Choroid plexus epithelial cell (primary cell): Measurements from ENCODE around the gene DGKD.
A peak's percentile ranks its signal among the peaks of the same experiment; 100 is the strongest.

Experiments
- DNase-seq: peaks from one replicate; pipeline ENCODE4 v3.0.0-alpha.2; 2010; ENCODE audit warnings: low read depth
- H3K4me3 ChIP-seq: 2 replicates; pipeline ENCODE4 v1.5.1; 2011; ENCODE audit warnings: low read depth, mild to moderate bottlenecking, control low read depth, low read length, moderate library complexity
- TF ChIP-seq, protein P1 (sequence below): conservative IDR thresholded peaks from 2 replicates; pipeline ENCODE4 v1.5.1; 2011; ENCODE audit warnings: low read depth, mild to moderate bottlenecking, control low read depth, inconsistent platforms, low read length, moderate library complexity

DGKD gene

DNA sequence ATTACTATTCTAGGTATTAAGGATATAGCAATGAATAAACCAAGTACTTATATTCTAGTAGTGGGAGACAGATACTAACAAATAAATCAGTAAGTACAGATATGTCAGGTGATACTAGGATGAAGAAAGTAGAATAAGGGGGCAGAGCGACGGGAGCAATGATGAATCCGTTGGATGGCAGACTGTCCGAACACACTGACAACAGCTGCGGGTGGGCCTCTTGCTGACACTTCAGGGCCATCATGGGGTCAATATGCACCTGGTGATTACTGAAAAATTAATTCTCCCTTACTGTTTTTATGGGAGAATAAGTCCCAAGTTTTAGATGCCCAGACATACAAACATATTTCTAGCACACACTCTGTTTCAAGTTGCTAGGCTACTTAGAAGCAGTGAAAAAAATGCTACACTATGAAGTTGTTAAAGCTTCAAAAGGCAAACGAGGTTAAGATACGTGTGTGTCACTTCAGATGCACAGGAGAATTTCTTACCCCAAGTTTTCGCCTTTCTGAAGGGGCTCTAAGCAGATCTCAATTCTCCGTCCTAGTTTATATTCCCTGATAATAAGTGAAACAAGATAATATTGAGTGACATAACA, 133.6 kb downstream of the DGKD start:
- DNase-seq: peak; percentile 51
- TF ChIP-seq, protein P1, sequence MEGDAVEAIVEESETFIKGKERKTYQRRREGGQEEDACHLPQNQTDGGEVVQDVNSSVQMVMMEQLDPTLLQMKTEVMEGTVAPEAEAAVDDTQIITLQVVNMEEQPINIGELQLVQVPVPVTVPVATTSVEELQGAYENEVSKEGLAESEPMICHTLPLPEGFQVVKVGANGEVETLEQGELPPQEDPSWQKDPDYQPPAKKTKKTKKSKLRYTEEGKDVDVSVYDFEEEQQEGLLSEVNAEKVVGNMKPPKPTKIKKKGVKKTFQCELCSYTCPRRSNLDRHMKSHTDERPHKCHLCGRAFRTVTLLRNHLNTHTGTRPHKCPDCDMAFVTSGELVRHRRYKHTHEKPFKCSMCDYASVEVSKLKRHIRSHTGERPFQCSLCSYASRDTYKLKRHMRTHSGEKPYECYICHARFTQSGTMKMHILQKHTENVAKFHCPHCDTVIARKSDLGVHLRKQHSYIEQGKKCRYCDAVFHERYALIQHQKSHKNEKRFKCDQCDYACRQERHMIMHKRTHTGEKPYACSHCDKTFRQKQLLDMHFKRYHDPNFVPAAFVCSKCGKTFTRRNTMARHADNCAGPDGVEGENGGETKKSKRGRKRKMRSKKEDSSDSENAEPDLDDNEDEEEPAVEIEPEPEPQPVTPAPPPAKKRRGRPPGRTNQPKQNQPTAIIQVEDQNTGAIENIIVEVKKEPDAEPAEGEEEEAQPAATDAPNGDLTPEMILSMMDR: no peak
- no peak overlapping the region for H3K4me3 ChIP-seq

DNA sequence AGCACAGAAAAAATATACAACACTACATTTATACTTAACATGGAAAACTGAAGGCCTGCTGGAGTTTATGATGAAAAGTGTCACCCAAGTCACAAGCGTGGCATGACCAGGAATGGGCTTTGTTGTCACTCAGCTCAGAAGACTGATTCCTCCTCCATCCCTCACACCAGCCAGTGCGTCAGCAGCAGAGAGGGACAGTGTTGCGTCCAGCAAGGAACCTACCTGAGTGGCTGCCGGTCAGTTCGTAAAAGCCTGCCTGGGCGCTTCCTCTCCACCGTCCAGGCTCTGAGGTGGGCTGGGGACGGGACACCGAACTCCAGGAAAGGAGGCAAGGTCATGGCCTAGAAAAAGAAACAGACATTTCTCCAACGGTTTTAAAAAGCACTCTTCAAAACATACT, 134.8 kb downstream of the DGKD start:
- no peak for DNase-seq
- TF ChIP-seq, protein P1: no peak

DNA sequence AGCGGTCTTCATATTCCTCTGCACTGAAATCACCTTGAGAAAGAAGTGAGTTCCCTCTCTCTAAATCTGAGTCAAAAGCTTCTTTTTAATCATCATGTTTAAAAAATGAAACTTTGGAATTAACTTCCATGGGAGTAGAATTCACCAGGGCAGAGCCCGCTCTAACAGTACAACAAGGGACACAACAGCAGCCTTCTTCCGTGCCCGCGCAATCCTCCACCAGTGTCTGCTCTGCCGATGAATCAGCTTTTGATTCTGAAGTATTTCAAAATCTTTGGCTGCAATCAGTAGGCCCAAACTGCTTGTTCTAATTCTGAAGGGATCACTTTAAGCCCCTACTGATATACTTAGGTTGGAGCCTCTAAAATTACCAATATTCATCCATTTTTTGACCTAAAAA, 135.4 kb downstream of the DGKD start:
- no peak overlapping the region for H3K4me3 ChIP-seq
- TF ChIP-seq, protein P1: no peak
- DNase-seq: peak; percentile 72

More for the DNA sequence above, 134.8 kb downstream of the DGKD start:
- no peak overlapping the region for H3K4me3 ChIP-seq

DNA sequence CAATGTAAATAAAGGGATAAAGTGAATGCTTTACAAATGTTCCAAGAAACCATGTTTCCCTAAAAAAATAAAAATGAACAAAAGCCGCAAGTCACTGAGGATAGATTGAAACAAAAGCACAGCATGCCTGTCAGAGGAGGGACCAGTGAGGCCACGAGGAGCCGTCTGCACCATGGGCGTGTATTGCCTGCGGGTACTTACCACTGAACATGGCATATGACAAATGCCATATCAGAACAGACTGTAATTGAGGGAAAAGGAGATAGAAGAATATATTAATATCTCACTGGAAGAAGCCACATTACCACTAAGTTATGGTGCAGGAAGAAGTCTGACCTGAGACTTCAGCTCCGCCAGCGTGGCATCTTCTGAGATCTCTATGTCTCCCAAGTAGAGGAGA, 136.5 kb downstream of the DGKD start:
- DNase-seq: no peak
- TF ChIP-seq, protein P1: no peak
- no peak overlapping the region for H3K4me3 ChIP-seq

DNA sequence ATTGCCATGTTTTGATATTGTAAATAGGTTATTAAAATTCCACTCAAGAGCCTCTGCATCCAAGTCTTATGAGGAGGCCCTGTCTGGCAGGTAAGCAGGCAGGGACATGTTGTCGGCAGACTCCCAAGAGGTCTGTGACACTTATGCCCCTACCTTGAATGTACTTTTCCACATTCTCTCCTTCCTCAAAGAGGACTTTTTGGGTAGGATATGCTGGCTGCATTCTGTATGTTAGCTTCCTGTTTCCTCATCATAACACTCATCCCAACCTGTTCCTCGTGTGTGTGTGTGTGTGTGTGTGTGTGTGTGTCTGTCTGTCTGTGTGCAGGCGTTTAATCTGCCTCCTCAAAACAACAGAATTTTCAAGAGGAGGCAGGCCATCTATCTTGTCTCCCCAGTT, 137.0 kb downstream of the DGKD start:
- DNase-seq: no peak
- no peak overlapping the region for H3K4me3 ChIP-seq
- TF ChIP-seq, protein P1: no peak

DNA sequence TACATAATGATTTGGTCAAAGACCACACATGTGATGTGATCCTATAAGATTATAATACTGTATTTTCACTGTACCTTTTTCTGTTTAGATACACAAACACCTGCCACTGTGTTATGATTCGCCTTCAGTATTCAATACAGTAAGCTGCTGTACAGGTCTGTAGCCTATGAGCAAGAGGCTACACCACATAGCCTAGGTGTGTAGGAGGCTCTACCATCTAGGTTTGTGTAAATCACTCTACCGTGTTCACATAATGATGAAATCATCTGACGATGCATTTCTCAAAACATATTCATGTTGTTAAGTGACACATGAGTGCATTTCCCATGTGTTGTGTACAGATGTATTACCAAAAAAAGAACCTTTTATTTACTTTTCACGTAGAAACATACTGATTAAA, 137.8 kb downstream of the DGKD start:
- TF ChIP-seq, protein P1: no peak
- no peak overlapping the region for H3K4me3 ChIP-seq
- no peak for DNase-seq

DNA sequence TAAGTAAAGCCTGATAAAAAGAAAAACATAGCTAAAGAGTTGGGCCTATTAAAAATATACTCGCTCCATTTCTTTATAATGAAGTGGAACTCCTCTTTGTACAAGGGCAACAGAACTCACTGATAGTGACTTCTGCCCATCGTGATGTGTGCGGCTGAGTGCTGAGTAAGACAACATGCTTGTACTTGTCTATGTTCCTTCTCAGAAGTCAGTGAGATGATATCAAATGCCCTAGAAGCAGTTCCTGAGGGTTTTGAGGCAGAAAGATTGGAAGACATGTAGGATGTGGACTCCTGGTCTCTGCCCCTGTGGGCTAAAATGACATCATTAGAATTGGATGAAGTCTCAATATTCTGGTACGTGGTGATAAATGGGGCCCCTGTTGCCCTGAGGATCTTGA, 138.5 kb downstream of the DGKD start:
- DNase-seq: no peak
- TF ChIP-seq, protein P1: no peak
- no peak overlapping the region for H3K4me3 ChIP-seq
